Stomach (tissue), 4 donors: ENCODE data around the gene UNC13B.

Experiments
- CTCF ChIP-seq, 7 experiments: fragments of 450-650 bp in 4 of 7; fragments of 200-600 bp in 3 of 7; sonication (generic) in 3 of 7; IDR thresholded peaks; one replicate each; pipeline ENCODE4 v1.5.1; 2016 to 2019; ENCODE audit warnings: antibody characterized with exemption in 7 of 7, control low read depth in 2 of 7, mild to moderate bottlenecking in 1 of 7
- EP300 ChIP-seq: sonication (generic); formaldehyde crosslinking; IDR thresholded peaks from one replicate; pipeline ENCODE4 v1.6.1; 2017; ENCODE audit warnings: antibody characterized with exemption
- POLR2A ChIP-seq, 4 donors: fragments of 450-650 bp; IDR thresholded peaks; one replicate each; pipeline ENCODE4 v1.6.1; 2016; ENCODE audit warnings: antibody characterized with exemption in 4 of 4, control low read depth in 2 of 4, mild to moderate bottlenecking in 1 of 4, moderate library complexity in 1 of 4
- POLR2AphosphoS5 ChIP-seq, 3 donors: sonication (generic); formaldehyde crosslinking; IDR thresholded peaks; one replicate each; pipeline ENCODE4 v1.6.1; 2016; ENCODE audit warnings: antibody characterized with exemption in 3 of 3

GRCh38 chr9:35164711-35165110, 2.9 kb downstream of the UNC13B start:
- TF ChIP-seq POLR2A (IDR thresholded peaks at IDR 0.05) = no peak
- TF ChIP-seq POLR2AphosphoS5 (IDR thresholded peaks at IDR 0.05) = no peak
- no peak for TF ChIP-seq CTCF (IDR thresholded peaks at IDR 0.05)
- no peak for TF ChIP-seq EP300
